KOPT-K1 (cell line): ENCODE data around the gene DCHS2.
"Not testable (repeated sequence)": the region's sequence is repeated elsewhere in the genome, so short reads cannot be mapped to it uniquely, and the experiment has no call there.

Source experiments
- H3K27ac ChIP-seq: fragments of 200-600 bp; sonication (generic); 2 replicates; pipeline ENCODE4 v1.5.1; 2016; ENCODE audit warnings: antibody characterized with exemption, mild to moderate bottlenecking, low read depth, low read length; ENCODE audit not compliant: poor library complexity, severe bottlenecking
- H3K36me3 ChIP-seq: fragments of 200-600 bp; sonication (generic); 2 replicates; pipeline ENCODE4 v1.5.1; 2017; ENCODE audit warnings: antibody characterized with exemption, mild to moderate bottlenecking, low read length, moderate library complexity; ENCODE audit not compliant: insufficient read depth
- H3K9me3 ChIP-seq: fragments of 200-600 bp; sonication (generic); 2 replicates; pipeline ENCODE4 v1.5.1; 2017; ENCODE audit warnings: antibody characterized with exemption, low read length, mild to moderate bottlenecking; ENCODE audit not compliant: insufficient read depth, poor library complexity, severe bottlenecking

DCHS2 gene

GRCh38 chr4:154230091-154230490 is 261.5 kb downstream of the DCHS2 start:
- Histone ChIP-seq H3K27ac (no peak overlapping the region), H3K36me3 (no peaks in the 10 kb centered on the region)

GRCh38 chr4:154222875-154223274 is 268.7 kb downstream of the DCHS2 start:
- Histone ChIP-seq H3K27ac (no peak overlapping the region), H3K36me3 (no peaks in the 10 kb centered on the region), H3K9me3 (peaks cover 4% of the 10 kb centered on the region)

More at GRCh38 chr4:154230091-154230490, 261.5 kb downstream of the DCHS2 start:
- no peaks in the 10 kb centered on the region for H3K9me3 ChIP-seq

GRCh38 chr4:154218051-154218450 is 273.5 kb downstream of the DCHS2 start:
- H3K36me3 ChIP-seq: no peaks in the 10 kb centered on the region
- H3K27ac ChIP-seq: no peak overlapping the region
- H3K9me3 ChIP-seq: peaks cover 4% of the 10 kb centered on the region

GRCh38 chr4:154217384-154217783 is 274.2 kb downstream of the DCHS2 start:
- H3K9me3 ChIP-seq, H3K27ac ChIP-seq, H3K36me3 ChIP-seq: not testable (repeated sequence)

GRCh38 chr4:154211506-154211905 is 280.1 kb downstream of the DCHS2 start:
- Histone ChIP-seq H3K36me3 (no peaks in the 10 kb centered on the region), H3K9me3 (no peaks in the 10 kb centered on the region), H3K27ac (no peak overlapping the region)

- Histone ChIP-seq H3K36me3 (no peaks in the 10 kb centered on the region), H3K9me3 (no peaks in the 10 kb centered on the region), H3K27ac (no peak overlapping the region)
These were observed 283.2 kb downstream of the DCHS2 start for GRCh38 chr4:154208424-154208823.

- Histone ChIP-seq H3K9me3 (no peaks in the 10 kb centered on the region), H3K27ac (no peak overlapping the region), H3K36me3 (no peaks in the 10 kb centered on the region)
These were observed 286.1 kb downstream of the DCHS2 start for GRCh38 chr4:154205471-154205870.

- H3K27ac ChIP-seq: no peak overlapping the region
- no peaks in the 10 kb centered on the region for H3K9me3 ChIP-seq
- no peaks in the 10 kb centered on the region for H3K36me3 ChIP-seq
These were observed 296.9 kb downstream of the DCHS2 start for GRCh38 chr4:154194649-154195048.

- H3K36me3 ChIP-seq: no peaks in the 10 kb centered on the region
These were observed 299.0 kb downstream of the DCHS2 start for GRCh38 chr4:154192585-154192984.

GRCh38 chr4:154189346-154189745 is 302.3 kb downstream of the DCHS2 start:
- no peaks in the 10 kb centered on the region for H3K9me3 ChIP-seq
- H3K27ac ChIP-seq: no peak overlapping the region
- H3K36me3 ChIP-seq: no peaks in the 10 kb centered on the region

More at GRCh38 chr4:154192585-154192984, 299.0 kb downstream of the DCHS2 start:
- Histone ChIP-seq H3K9me3 (no peaks in the 10 kb centered on the region), H3K27ac (no peak overlapping the region)

- no peaks in the 10 kb centered on the region for H3K36me3 ChIP-seq
- no peaks in the 10 kb centered on the region for H3K9me3 ChIP-seq
- H3K27ac ChIP-seq: no peak overlapping the region
These were observed 304.7 kb downstream of the DCHS2 start for GRCh38 chr4:154186888-154187287.

- Histone ChIP-seq H3K27ac (no peak overlapping the region), H3K9me3 (no peaks in the 10 kb centered on the region), H3K36me3 (no peaks in the 10 kb centered on the region)
These were observed 305.6 kb downstream of the DCHS2 start for GRCh38 chr4:154186035-154186434.

- H3K36me3 ChIP-seq: no peaks in the 10 kb centered on the region
- H3K27ac ChIP-seq: no peak overlapping the region
- H3K9me3 ChIP-seq: no peaks in the 10 kb centered on the region
These were observed 307.4 kb downstream of the DCHS2 start for GRCh38 chr4:154184238-154184637.

- Histone ChIP-seq H3K27ac (no peak overlapping the region), H3K36me3 (no peaks in the 10 kb centered on the region), H3K9me3 (no peaks in the 10 kb centered on the region)
These were observed 308.3 kb downstream of the DCHS2 start for GRCh38 chr4:154183264-154183663.
